ENCODE measurements around the gene NPTN.

DNA sequence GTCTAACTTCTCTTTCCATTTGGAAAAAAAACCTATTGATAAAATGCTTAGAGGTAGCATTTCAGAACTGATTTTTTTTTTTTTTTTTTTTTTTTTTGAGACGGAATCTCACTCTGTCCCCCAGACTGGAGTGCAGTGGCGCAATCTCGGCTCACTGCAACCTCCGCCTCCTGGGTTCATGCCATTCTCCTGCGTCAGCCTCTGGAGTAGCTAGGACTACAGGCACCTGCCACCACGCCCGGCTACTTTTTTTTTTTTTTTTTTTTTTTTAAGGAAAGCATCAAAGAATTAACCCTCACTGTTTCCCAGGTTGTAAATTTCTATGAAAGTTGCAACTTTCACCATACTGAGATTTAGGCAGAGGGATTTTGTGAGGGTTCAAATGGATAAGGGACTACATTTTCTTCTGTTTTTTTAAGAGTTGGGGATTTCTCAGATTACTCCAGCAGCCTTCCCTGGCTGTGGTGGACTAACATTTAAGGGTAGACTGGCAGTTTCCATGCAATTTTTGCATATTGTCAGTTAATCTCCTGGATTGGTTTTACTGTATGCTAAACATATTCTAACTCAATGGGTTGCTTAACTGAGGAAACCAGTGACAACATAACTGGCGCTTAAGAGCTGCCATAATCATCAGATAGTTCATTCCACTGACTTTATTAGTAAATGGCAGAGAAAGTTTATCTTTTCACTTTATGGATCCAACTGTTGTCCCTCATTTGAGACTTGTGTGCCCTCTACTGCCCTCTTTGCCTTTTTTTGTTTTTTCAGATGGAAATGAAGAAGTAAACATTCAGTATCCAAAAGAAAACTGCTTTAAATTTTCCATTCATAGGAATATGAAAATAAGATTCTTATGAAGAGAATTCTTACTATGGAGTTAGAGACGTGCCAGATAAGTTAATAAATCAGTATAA, 93.7 kb downstream of the NPTN start:
- TF ChIP-seq CHD2 (IDR thresholded peaks at IDR 0.05; ENCODE audit: low read length, partially characterized antibody) = no peak
- TF ChIP-seq, protein P1, sequence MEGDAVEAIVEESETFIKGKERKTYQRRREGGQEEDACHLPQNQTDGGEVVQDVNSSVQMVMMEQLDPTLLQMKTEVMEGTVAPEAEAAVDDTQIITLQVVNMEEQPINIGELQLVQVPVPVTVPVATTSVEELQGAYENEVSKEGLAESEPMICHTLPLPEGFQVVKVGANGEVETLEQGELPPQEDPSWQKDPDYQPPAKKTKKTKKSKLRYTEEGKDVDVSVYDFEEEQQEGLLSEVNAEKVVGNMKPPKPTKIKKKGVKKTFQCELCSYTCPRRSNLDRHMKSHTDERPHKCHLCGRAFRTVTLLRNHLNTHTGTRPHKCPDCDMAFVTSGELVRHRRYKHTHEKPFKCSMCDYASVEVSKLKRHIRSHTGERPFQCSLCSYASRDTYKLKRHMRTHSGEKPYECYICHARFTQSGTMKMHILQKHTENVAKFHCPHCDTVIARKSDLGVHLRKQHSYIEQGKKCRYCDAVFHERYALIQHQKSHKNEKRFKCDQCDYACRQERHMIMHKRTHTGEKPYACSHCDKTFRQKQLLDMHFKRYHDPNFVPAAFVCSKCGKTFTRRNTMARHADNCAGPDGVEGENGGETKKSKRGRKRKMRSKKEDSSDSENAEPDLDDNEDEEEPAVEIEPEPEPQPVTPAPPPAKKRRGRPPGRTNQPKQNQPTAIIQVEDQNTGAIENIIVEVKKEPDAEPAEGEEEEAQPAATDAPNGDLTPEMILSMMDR (IDR thresholded peaks at IDR 0.05) = no peak; the same call in 1 of the 2 replicates
